Sigmoid colon (tissue), 4 donors: ENCODE data around the gene ABT1.

Source experiments
- CTCF ChIP-seq, 4 experiments: fragments of 450-650 bp in 3 of 4; fragments of 200-600 bp in 1 of 4; IDR thresholded peaks; one replicate each; pipeline ENCODE4 v1.5.1; 2016 to 2019; ENCODE audit warnings: antibody characterized with exemption in 4 of 4, mild to moderate bottlenecking in 3 of 4, moderate library complexity in 2 of 4
- EP300 ChIP-seq, 4 donors: sonication (generic); formaldehyde crosslinking; IDR thresholded peaks; one replicate each; pipeline ENCODE4 v1.6.1; 2017; ENCODE audit warnings: antibody characterized with exemption in 4 of 4
- POLR2A ChIP-seq, 2 donors: fragments of 450-650 bp; IDR thresholded peaks; one replicate each; pipeline ENCODE4 v1.6.1; 2016; ENCODE audit warnings: antibody characterized with exemption in 2 of 2, mild to moderate bottlenecking in 2 of 2, moderate library complexity in 2 of 2
- POLR2AphosphoS5 ChIP-seq, 4 donors: sonication (generic); formaldehyde crosslinking; IDR thresholded peaks; one replicate each; pipeline ENCODE4 v1.6.1; 2017; ENCODE audit warnings: antibody characterized with exemption in 4 of 4

- TF ChIP-seq CTCF (IDR thresholded peaks at IDR 0.05) (no peak), POLR2A (IDR thresholded peaks at IDR 0.05) (no peak), EP300 (IDR thresholded peaks at IDR 0.05) (no peak), POLR2AphosphoS5 (IDR thresholded peaks at IDR 0.05) (no peak)
Observed at GRCh38 chr6:26599134-26599533, 2.4 kb downstream of the ABT1 start.
